NCI-H187 (cell line): ENCODE measurements around the gene LONP1.
"Not testable (repeated sequence)": the region's sequence is repeated elsewhere in the genome, so short reads cannot be mapped to it uniquely, and the experiment has no call there.

Experiments
- DNase-seq, 2 experiments: peaks; one replicate each; lab custom pipeline; 2025; lab: John Stamatoyannopoulos, UW

The LONP1 gene

GRCh38 chr19:5693195-5694166, 26.5 kb downstream of the LONP1 start:
- DNase-seq: no peak

- DNase-seq: no peak
Measured at GRCh38 chr19:5692723-5693194, 27.2 kb downstream of the LONP1 start.

GRCh38 chr19:5691822-5692722, 27.9 kb downstream of the LONP1 start:
- no peak for DNase-seq

GRCh38 chr19:5690955-5691821, 28.8 kb downstream of the LONP1 start:
- no peak for DNase-seq

- peak; percentile 78 to 81 for DNase-seq
Measured at GRCh38 chr19:5690125-5690954, 29.6 kb downstream of the LONP1 start, which contains the start of gene RPL36. RPL36 (plus strand) TSS chr19:5690295; CDS start chr19:5690508, 213 bp downstream.

GRCh38 chr19:5688262-5688881, 31.6 kb downstream of the LONP1 start:
- not testable (repeated sequence) for DNase-seq

GRCh38 chr19:5687360-5688198, 32.4 kb downstream of the LONP1 start:
- no peak for DNase-seq

- peak; percentile 83 to 93 for DNase-seq
Measured at GRCh38 chr19:5686647-5687359, 33.1 kb downstream of the LONP1 start.

GRCh38 chr19:5686326-5686646, 33.7 kb downstream of the LONP1 start:
- DNase-seq: no peak

GRCh38 chr19:5684694-5685430, 35.1 kb downstream of the LONP1 start:
- no peak for DNase-seq

GRCh38 chr19:5683177-5683886, 36.6 kb downstream of the LONP1 start:
- no peak for DNase-seq

- DNase-seq: no peak
Measured at GRCh38 chr19:5682107-5682482, 37.9 kb downstream of the LONP1 start.

- no peak for DNase-seq
Measured at GRCh38 chr19:5681391-5682106, 38.4 kb downstream of the LONP1 start.

- DNase-seq: peak; percentile 89
Measured at GRCh38 chr19:5680437-5681368, 39.2 kb downstream of the LONP1 start, which contains the start of the genes HSD11B1L and MICOS13. HSD11B1L (plus strand) TSS chr19:5681027; CDS start chr19:5684833, 3,806 bp downstream. MICOS13 (minus strand) TSS chr19:5680516; CDS start chr19:5680486, 30 bp downstream.

- DNase-seq: no peak
Measured at GRCh38 chr19:5680084-5680436, 39.9 kb downstream of the LONP1 start.
